Endothelial cell of umbilical vein (primary cell): ENCODE data around the gene SMURF1. TPM values are rescaled to one million over a fixed set of nuclear protein-coding genes. Genes with fewer than 3 reads are reported as not detected.

Experiments used
- BruUV-seq: library from RNA; stranded (reverse); fragments of 400-500 nt; replicated peaks from 2 replicates; lab custom pipeline; 2021; lab: Mats Ljungman, UMichigan
- CTCF ChIA-PET: fragments of 300-600, 350-600 bp; sonication (Branson Sonifier 250); formaldehyde crosslinking; loops from one replicate; lab custom pipeline; 2021; ENCODE audit warnings: antibody characterized with exemption, inconsistent platforms; lab: Charles Lee
- POLR2A ChIA-PET: fragments of 300-600, 350-600 bp; sonication (Branson Sonifier 250); formaldehyde crosslinking; loops from one replicate; lab custom pipeline; 2021; ENCODE audit warnings: antibody characterized with exemption, inconsistent platforms; lab: Charles Lee
- DNase-seq: peaks from one replicate; pipeline ENCODE4 v3.0.0-alpha.2; 2011; ENCODE audit warnings: low read depth, low spot score
- FAIRE-seq: peaks from 2 replicates; lab custom pipeline; 2011; peaks lifted over from hg19 to GRCh38; lab: Jason Lieb, UNC
- H2AFZ ChIP-seq: 2 replicates; pipeline ENCODE4 v1.6.0; 2012; ENCODE audit warnings: low read depth, low read length, control low read depth, inconsistent platforms
- H3K27ac ChIP-seq: 2 replicates; pipeline ENCODE4 v1.5.1; 2011; ENCODE audit warnings: low read depth, mild to moderate bottlenecking, control low read depth, low read length, moderate library complexity; ENCODE audit not compliant: insufficient read depth
- H3K27me3 ChIP-seq, 2 experiments: 2 replicates each; pipeline versions ENCODE4 v1.6.0 to v1.6.1; 2011; ENCODE audit warnings: low read length in 2 of 2, mixed read lengths in 1 of 2; ENCODE audit not compliant: control insufficient read depth in 2 of 2, insufficient read depth in 2 of 2
- H3K36me3 ChIP-seq, 2 experiments: 2 replicates in 1 of 2; 3 replicates in 1 of 2; pipeline ENCODE4 v1.5.1; 2011; ENCODE audit warnings: low read length in 2 of 2, mild to moderate bottlenecking in 1 of 2, moderate library complexity in 1 of 2; ENCODE audit not compliant: control insufficient read depth in 2 of 2, insufficient read depth in 2 of 2; ENCODE audit errors: extremely low read depth in 1 of 2
- H3K4me1 ChIP-seq: 3 replicates; pipeline ENCODE4 v1.5.1; 2011; ENCODE audit warnings: mild to moderate bottlenecking, low read length; ENCODE audit not compliant: control insufficient read depth, insufficient read depth; ENCODE audit errors: extremely low read depth
- H3K4me2 ChIP-seq: 2 replicates; pipeline ENCODE4 v1.6.1; 2011; ENCODE audit warnings: low read length, control low read depth, mixed read lengths; ENCODE audit not compliant: insufficient read depth
- H3K4me3 ChIP-seq, 3 experiments: fragments of 200-600 bp in 1 of 3; sonication (generic), shearing (Covaris generic) in 1 of 3; replicated peaks in 1 of 3; 2 replicates each; pipeline ENCODE4 v1.5.1; 2011 to 2016; ENCODE audit warnings: control low read depth in 3 of 3, low read length in 3 of 3, mild to moderate bottlenecking in 2 of 3, inconsistent platforms in 1 of 3, low read depth in 1 of 3, moderate library complexity in 1 of 3; ENCODE audit not compliant: insufficient read depth in 1 of 3
- H3K79me2 ChIP-seq: 2 replicates; pipeline ENCODE4 v1.6.0; 2012; ENCODE audit warnings: low read length, inconsistent platforms; ENCODE audit not compliant: control insufficient read depth, insufficient read depth
- H3K9ac ChIP-seq: replicated peaks from 2 replicates; pipeline ENCODE3; 2011; ENCODE audit warnings: low read length, control low read depth; ENCODE audit not compliant: insufficient read depth; ENCODE audit errors: extremely low read depth
- H3K9me1 ChIP-seq: replicated peaks from 3 replicates; pipeline ENCODE4 v1.6.0; 2011; ENCODE audit warnings: mild to moderate bottlenecking, low read length; ENCODE audit not compliant: control insufficient read depth, insufficient read depth; ENCODE audit errors: extremely low read depth
- H3K9me3 ChIP-seq: replicated peaks from 2 replicates; pipeline ENCODE4 v1.5.1; 2012; ENCODE audit warnings: low read length, inconsistent platforms; ENCODE audit not compliant: control insufficient read depth, insufficient read depth
- H4K20me1 ChIP-seq: replicated peaks from 2 replicates; pipeline ENCODE3; 2011; ENCODE audit warnings: mild to moderate bottlenecking, low read length; ENCODE audit not compliant: control insufficient read depth, insufficient read depth; ENCODE audit errors: extremely low read depth
- CTCF ChIP-seq, 2 donors: IDR thresholded peaks; 1 replicate in 1 of 2; 2 replicates in 1 of 2; pipeline ENCODE4 v1.5.1; 2011; ENCODE audit warnings: low read length in 2 of 2, mild to moderate bottlenecking in 2 of 2, moderate library complexity in 2 of 2, control low read depth in 1 of 2, inconsistent platforms in 1 of 2, low read depth in 1 of 2; ENCODE audit not compliant: insufficient read depth in 1 of 2; ENCODE audit errors: extremely low read depth in 1 of 2
- EZH2 ChIP-seq: IDR thresholded peaks from 2 replicates; pipeline ENCODE4 v1.6.1; 2012; ENCODE audit warnings: borderline replicate concordance, low read depth, mild to moderate bottlenecking, moderate library complexity, low read length, inconsistent platforms; ENCODE audit not compliant: severe bottlenecking
- FOS ChIP-seq: IDR thresholded peaks from 2 replicates; pipeline ENCODE4 v1.6.1; 2011; ENCODE audit warnings: mild to moderate bottlenecking, low read length, moderate library complexity, borderline replicate concordance; ENCODE audit not compliant: insufficient read depth
- GATA2 ChIP-seq: IDR thresholded peaks from 2 replicates; pipeline ENCODE4 v1.7.0; 2011; ENCODE audit warnings: low read depth, mild to moderate bottlenecking, moderate library complexity, mixed read lengths, low read length; ENCODE audit not compliant: insufficient read length, insufficient read depth
- JUN ChIP-seq: IDR thresholded peaks from 2 replicates; pipeline ENCODE4 v1.6.1; 2011; ENCODE audit warnings: borderline replicate concordance, low read depth; ENCODE audit not compliant: insufficient read length, insufficient read depth
- MAX ChIP-seq: IDR thresholded peaks from 2 replicates; pipeline ENCODE4 v1.6.1; 2011; ENCODE audit not compliant: insufficient read depth, insufficient read length
- MYC ChIP-seq: IDR thresholded peaks from one replicate; pipeline ENCODE4 v1.6.1; 2011; ENCODE audit warnings: mild to moderate bottlenecking, low read depth, low read length
- POLR2A ChIP-seq: IDR thresholded peaks from 2 replicates; pipeline ENCODE4 v1.6.1; 2012; ENCODE audit warnings: low read depth, mild to moderate bottlenecking, control low read depth, low read length
- POLR2AphosphoS5 ChIP-seq: IDR thresholded peaks from 2 replicates; pipeline ENCODE4 v1.6.1; 2012; ENCODE audit warnings: low read depth, mild to moderate bottlenecking, control low read depth, low read length, moderate library complexity; ENCODE audit not compliant: insufficient read depth
- dilution Hi-C: fragments of 300-500 bp; cut with MboI; formaldehyde crosslinking; loops from one replicate; pipeline ENCODE4 v1.15.0; 2019; ENCODE audit warnings: low sequenced_read_pairs; ENCODE audit not compliant: extremely low pct_ligation_motif_present
- intact Hi-C: fragments of 100-400 bp; cut with micrococcal nuclease; formaldehyde crosslinking; loops from one replicate; pipeline ENCODE4 v1.10.0; 2022
- polyA plus RNA-seq, 4 experiments: library from polyadenylated mRNA; depleted of rRNA in 3 of 4; stranded (reverse) in 3 of 4; unstranded in 1 of 4; fragments of >200 nt; gene quantifications; 2 replicates each; pipeline versions ENCODE4 v1.2.1 to v1.2.3, GENCODE V29; 2011 to 2012; ENCODE audit warnings: missing spikeins in 1 of 4
- total RNA-seq: library from RNA; stranded (reverse); gene quantifications from 2 replicates; pipeline ENCODE4 v1.2.3, GENCODE V29; 2021

The SMURF1 gene
- total and polyA plus RNA-seq, 2 donors (not counting 3 experiments of a cell fraction or from before 2014, with no cell fraction given) = 11.5 to 22.8 TPM

GRCh38 chr7:99170730-99171074 is 26.8 kb upstream of the SMURF1 start:
- H3K9ac ChIP-seq = no peak overlapping the region
- TF ChIP-seq EZH2 = no peak
- no peak for TF ChIP-seq POLR2A
- no peak for TF ChIP-seq FOS
- no peak for TF ChIP-seq POLR2AphosphoS5
- no peak for TF ChIP-seq MAX
- TF ChIP-seq MYC = no peak
- no peak for TF ChIP-seq GATA2
- TF ChIP-seq JUN = no peak
- TF ChIP-seq CTCF (IDR thresholded peaks at IDR 0.05; ENCODE audit: extremely low read depth in 1 of 2, insufficient read depth in 1 of 2, low read depth in 1 of 2, low read length in 2 of 2) = no peak
- FAIRE-seq = no peak
- POLR2A ChIA-PET = no interaction called here
- no peaks in the 10 kb centered on the region for H3K9me1 ChIP-seq
- H4K20me1 ChIP-seq = no peaks in the 10 kb centered on the region
- BruUV-seq = no TSS peak
- CTCF ChIA-PET = interaction anchor here (1.3 kb wide), 1 partner anchor 44 kb away, joined by 3 read pairs; no protein-coding TSS in a partner anchor
- DNase-seq = no peak
- no peaks in the 10 kb centered on the region for H3K36me3 ChIP-seq
- H3K9me3 ChIP-seq = no peaks in the 10 kb centered on the region
- no peak overlapping the region for H3K4me3 ChIP-seq
- H3K79me2 ChIP-seq = no peaks in the 10 kb centered on the region
- H3K27ac ChIP-seq = no peak overlapping the region
- intact Hi-C loops = no loop called here
- H3K4me2 ChIP-seq = no peak overlapping the region
- H3K4me1 ChIP-seq = no peaks in the 10 kb centered on the region
- no peak overlapping the region for H2AFZ ChIP-seq
- peaks cover 3 to 12% of the 10 kb centered on the region in 2 experiments for H3K27me3 ChIP-seq
- dilution Hi-C loops = no loop called here
